Upper lobe of left lung (tissue), 6 donors: ENCODE measurements around the gene DCLK1. TPM values are rescaled to one million over a fixed set of nuclear protein-coding genes. Genes with fewer than 3 reads are reported as not detected.
"Not testable (repeated sequence)": the region's sequence is repeated elsewhere in the genome, so short reads cannot be mapped to it uniquely, and the experiment has no call there.

Source experiments
- ATAC-seq, 2 donors: fragments of 200-7000 bp; cut with Tn5 transposase; one replicate each; pipeline ENCODE4 v1.9.1; 2022; ENCODE audit warnings: mild to moderate bottlenecking in 2 of 2, moderate library complexity in 2 of 2; ENCODE audit not compliant: low FRiP score in 2 of 2
- DNase-seq, 2 donors: peaks; one replicate each; pipeline ENCODE4 v3.0.0-alpha.2; 2019 to 2020
- H3K27ac ChIP-seq, 4 donors: fragments of 200-600 bp; sonication (generic); one replicate each; pipeline ENCODE4 v1.5.1; 2016 to 2019
- H3K27me3 ChIP-seq, 4 donors: fragments of 200-600 bp; sonication (generic); one replicate each; pipeline ENCODE4 v1.5.1; 2017 to 2019
- H3K36me3 ChIP-seq, 4 donors: fragments of 200-600 bp; sonication (generic); one replicate each; pipeline ENCODE4 v1.5.1; 2016 to 2019
- H3K4me1 ChIP-seq, 4 donors: fragments of 200-600 bp; sonication (generic); one replicate each; pipeline ENCODE4 v1.5.1; 2018 to 2019
- H3K4me3 ChIP-seq, 4 donors: fragments of 200-600 bp; sonication (generic); one replicate each; pipeline ENCODE4 v1.5.1; 2017 to 2019; ENCODE audit warnings: mild to moderate bottlenecking in 2 of 4, moderate library complexity in 1 of 4
- H3K9me3 ChIP-seq, 4 donors: fragments of 200-600 bp; sonication (generic); one replicate each; pipeline ENCODE4 v1.5.1; 2018 to 2019
- EP300 ChIP-seq, 4 donors: sonication (generic); formaldehyde crosslinking; IDR thresholded peaks; one replicate each; pipeline ENCODE4 v1.5.1; 2017; ENCODE audit warnings: antibody characterized with exemption in 4 of 4, control low read depth in 2 of 4
- POLR2A ChIP-seq, 4 donors: fragments of 450-650 bp; IDR thresholded peaks; one replicate each; pipeline ENCODE4 v1.5.1; 2016 to 2017; ENCODE audit warnings: antibody characterized with exemption in 4 of 4, mild to moderate bottlenecking in 2 of 4
- POLR2AphosphoS5 ChIP-seq, 2 donors: sonication (generic); formaldehyde crosslinking; IDR thresholded peaks; one replicate each; pipeline ENCODE4 v1.5.1; 2017; ENCODE audit warnings: antibody characterized with exemption in 2 of 2
- WGBS, 2 donors: methylation state at CpG; one replicate each; pipeline ENCODE4 v1.1.5; 2017 to 2018; 5-methylcytosine and 5-hydroxymethylcytosine counted together
- total RNA-seq, 6 donors: library from RNA; depleted of rRNA in 4 of 6; stranded (reverse); fragments of >200 nt in 4 of 6; gene quantifications; one replicate each; pipeline versions ENCODE4 v1.1.0 to v1.2.1, GENCODE V29; 2016 to 2021
- TF ChIP-seq, protein P1 (sequence below), 6 experiments: fragments of 450-650 bp in 4 of 6; fragments of 200-600 bp in 2 of 6; sonication (generic) in 2 of 6; IDR thresholded peaks; one replicate each; pipeline ENCODE4 v1.5.1; 2016 to 2019; ENCODE audit warnings: antibody characterized with exemption in 6 of 6
- donor health status: DM: no; HTN: no; CAD: no; lungs with moderate emphysema.
- donor health status: DM: no; HTN: yes; CAD: no; lungs with severe emphysema.

The DCLK1 gene
- total RNA-seq, 6 donors from 2014 or later, result 2.1 to 14.7 (median 3.9) TPM

DNA sequence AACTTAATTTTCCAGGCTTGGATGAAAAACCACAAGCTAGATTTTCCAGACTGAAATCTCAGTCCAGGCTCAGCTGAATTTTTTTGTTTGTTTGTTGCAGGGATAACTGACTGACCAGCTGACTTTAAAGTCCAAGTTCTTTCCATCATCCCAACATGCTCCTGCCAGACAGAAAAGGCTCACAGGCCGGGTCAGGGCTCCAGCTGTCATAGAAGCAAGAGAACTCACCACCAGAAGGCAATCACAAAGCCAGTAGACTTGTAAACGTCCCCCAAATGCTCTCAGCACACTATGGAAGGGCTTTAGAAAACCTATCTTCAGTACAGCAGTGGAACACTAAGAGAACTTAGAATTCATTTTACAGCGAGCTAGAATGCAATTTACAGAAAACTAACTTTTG, 25.5 kb downstream of the DCLK1 start:
- Histone ChIP-seq H3K36me3 (no peaks in the 10 kb centered on the region), H3K9me3 (no peaks in the 10 kb centered on the region), H3K27ac (no peak overlapping the region), H3K4me3 (no peak overlapping the region), H3K27me3 (no peaks in the 10 kb centered on the region), H3K4me1 (no peaks in the 10 kb centered on the region)
- 52 to 56% methylated on average over 3 of the region's 3 CpGs for whole genome bisulfite sequencing, 2 donors
- TF ChIP-seq, protein P1, sequence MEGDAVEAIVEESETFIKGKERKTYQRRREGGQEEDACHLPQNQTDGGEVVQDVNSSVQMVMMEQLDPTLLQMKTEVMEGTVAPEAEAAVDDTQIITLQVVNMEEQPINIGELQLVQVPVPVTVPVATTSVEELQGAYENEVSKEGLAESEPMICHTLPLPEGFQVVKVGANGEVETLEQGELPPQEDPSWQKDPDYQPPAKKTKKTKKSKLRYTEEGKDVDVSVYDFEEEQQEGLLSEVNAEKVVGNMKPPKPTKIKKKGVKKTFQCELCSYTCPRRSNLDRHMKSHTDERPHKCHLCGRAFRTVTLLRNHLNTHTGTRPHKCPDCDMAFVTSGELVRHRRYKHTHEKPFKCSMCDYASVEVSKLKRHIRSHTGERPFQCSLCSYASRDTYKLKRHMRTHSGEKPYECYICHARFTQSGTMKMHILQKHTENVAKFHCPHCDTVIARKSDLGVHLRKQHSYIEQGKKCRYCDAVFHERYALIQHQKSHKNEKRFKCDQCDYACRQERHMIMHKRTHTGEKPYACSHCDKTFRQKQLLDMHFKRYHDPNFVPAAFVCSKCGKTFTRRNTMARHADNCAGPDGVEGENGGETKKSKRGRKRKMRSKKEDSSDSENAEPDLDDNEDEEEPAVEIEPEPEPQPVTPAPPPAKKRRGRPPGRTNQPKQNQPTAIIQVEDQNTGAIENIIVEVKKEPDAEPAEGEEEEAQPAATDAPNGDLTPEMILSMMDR (IDR thresholded peaks at IDR 0.05), result no peak
- ATAC-seq, result no peak
- DNase-seq, result no peak

DNA sequence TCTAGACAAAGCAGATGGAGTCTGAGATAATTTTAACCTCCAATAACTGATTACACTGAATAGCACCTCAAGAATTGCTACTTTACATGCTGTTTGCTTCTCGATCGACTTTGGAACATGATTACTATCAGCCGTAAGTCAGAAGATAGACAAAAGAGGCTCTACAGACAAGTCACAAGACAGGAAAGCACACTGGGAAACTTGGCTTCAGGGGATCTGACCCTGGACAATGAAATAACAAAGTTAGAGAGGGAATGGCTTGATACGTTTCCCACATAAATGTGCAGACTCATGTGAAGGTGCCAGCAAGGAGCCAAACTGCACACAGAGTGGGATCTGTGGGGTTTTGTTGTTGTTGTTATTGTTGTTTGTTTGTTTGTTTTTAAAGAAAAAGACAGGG, 28.5 kb downstream of the DCLK1 start:
- H3K4me3 ChIP-seq, result no peak overlapping the region
- TF ChIP-seq EP300 (IDR thresholded peaks at IDR 0.05) (no peak), POLR2A (IDR thresholded peaks at IDR 0.05) (no peak), POLR2AphosphoS5 (IDR thresholded peaks at IDR 0.05) (no peak)
- TF ChIP-seq, protein P1 (IDR thresholded peaks at IDR 0.05), result no peak
- no peaks in the 10 kb centered on the region for H3K4me1 ChIP-seq
- no peak for DNase-seq
- WGBS, 2 donors, result 84 to 85% methylated on average over 4 of the region's 4 CpGs
- H3K27ac ChIP-seq, result no peak overlapping the region
- H3K9me3 ChIP-seq, result no peaks in the 10 kb centered on the region
- H3K36me3 ChIP-seq, result no peaks in the 10 kb centered on the region
- no peaks in the 10 kb centered on the region for H3K27me3 ChIP-seq
- no peak for ATAC-seq

DNA sequence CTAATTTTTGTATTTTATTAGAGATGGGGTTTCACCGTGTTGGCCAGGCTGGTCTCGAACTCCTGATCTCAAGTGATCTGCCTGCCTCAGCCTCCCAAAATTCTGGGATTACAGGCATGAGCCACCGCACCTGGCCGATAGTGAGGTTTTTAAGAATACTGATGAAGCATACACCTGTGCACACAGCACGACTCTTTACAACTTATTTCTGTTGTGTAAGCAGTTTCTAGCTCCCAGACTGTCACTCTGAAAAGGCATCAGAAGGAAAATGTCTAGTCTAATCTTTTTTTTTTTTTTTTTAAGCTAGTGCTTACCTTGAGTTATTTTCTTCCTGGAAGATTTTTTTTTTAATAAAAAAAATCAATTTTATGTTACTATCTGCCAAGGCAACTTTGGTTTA, 29.3 kb downstream of the DCLK1 start:
- ATAC-seq, H3K4me1 ChIP-seq, H3K9me3 ChIP-seq, H3K27ac ChIP-seq, DNase-seq, H3K36me3 ChIP-seq, H3K4me3 ChIP-seq, H3K27me3 ChIP-seq: not testable (repeated sequence)
- 91% methylated on average over 5 of the region's 5 CpGs for WGBS, 2 donors

DNA sequence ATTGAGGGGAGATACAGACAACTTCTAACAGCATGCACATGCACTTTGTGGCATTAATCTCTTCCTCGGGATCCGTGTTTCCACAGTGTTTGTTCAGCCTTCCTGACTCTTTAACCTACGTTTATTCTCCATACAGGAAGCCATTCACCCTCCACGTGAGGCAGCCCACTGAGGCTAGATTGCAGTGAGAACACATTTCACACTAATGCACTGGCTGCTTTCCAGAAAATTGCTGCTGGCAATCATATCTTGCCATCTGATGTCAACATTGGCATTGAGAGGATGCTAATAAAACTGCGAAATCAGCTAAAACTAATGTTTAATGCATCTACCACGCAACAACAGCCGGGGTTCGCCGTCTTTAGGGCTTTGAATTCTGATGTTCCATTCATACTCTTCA, 30.0 kb downstream of the DCLK1 start:
- no peaks in the 10 kb centered on the region for H3K27me3 ChIP-seq
- H3K27ac ChIP-seq, result no peak overlapping the region
- DNase-seq (no peak), ATAC-seq (no peak)
- no peaks in the 10 kb centered on the region for H3K9me3 ChIP-seq
- no peak for TF ChIP-seq POLR2AphosphoS5 (IDR thresholded peaks at IDR 0.05)
- TF ChIP-seq POLR2A (IDR thresholded peaks at IDR 0.05), result no peak
- no peaks in the 10 kb centered on the region for H3K36me3 ChIP-seq
- WGBS, 2 donors, result 73 to 74% methylated on average over 9 of the region's 9 CpGs
- no peak overlapping the region for H3K4me3 ChIP-seq
- peaks cover 0 to 3% (median under 1%) of the 10 kb centered on the region in 4 donors for H3K4me1 ChIP-seq

DNA sequence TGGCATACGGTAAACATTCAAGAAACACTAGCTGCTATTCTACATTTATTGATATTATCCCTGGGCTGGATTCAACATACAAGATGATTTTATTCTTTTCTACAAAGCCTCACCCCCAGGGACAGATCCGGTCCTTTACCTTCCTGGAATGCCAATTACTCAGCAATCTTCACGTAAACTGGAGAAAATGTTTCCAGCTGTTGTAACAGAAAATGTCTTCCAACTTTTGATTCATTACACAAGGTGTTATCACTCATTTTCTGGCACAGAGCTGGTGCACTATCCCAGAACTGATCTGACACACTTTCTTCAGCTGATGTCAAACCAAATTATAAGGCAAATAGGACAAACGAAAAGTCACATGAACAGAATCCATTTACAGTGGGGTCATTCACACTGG, 33.1 kb downstream of the DCLK1 start:
- no peak overlapping the region for H3K4me3 ChIP-seq
- H3K36me3 ChIP-seq, result no peaks in the 10 kb centered on the region
- DNase-seq (no peak), ATAC-seq (no peak)
- 57 to 59% methylated on average over 4 of the region's 4 CpGs for WGBS, 2 donors
- H3K27ac ChIP-seq, result no peak overlapping the region
- no peak for TF ChIP-seq POLR2A (IDR thresholded peaks at IDR 0.05)
- no peak for TF ChIP-seq EP300 (IDR thresholded peaks at IDR 0.05)
- TF ChIP-seq, protein P1 (IDR thresholded peaks at IDR 0.05), result no peak
- no peak for TF ChIP-seq POLR2AphosphoS5 (IDR thresholded peaks at IDR 0.05)
- peaks cover 0 to 6% (median 1%) of the 10 kb centered on the region in 4 donors for H3K4me1 ChIP-seq
- H3K9me3 ChIP-seq, result no peaks in the 10 kb centered on the region
- no peaks in the 10 kb centered on the region for H3K27me3 ChIP-seq

DNA sequence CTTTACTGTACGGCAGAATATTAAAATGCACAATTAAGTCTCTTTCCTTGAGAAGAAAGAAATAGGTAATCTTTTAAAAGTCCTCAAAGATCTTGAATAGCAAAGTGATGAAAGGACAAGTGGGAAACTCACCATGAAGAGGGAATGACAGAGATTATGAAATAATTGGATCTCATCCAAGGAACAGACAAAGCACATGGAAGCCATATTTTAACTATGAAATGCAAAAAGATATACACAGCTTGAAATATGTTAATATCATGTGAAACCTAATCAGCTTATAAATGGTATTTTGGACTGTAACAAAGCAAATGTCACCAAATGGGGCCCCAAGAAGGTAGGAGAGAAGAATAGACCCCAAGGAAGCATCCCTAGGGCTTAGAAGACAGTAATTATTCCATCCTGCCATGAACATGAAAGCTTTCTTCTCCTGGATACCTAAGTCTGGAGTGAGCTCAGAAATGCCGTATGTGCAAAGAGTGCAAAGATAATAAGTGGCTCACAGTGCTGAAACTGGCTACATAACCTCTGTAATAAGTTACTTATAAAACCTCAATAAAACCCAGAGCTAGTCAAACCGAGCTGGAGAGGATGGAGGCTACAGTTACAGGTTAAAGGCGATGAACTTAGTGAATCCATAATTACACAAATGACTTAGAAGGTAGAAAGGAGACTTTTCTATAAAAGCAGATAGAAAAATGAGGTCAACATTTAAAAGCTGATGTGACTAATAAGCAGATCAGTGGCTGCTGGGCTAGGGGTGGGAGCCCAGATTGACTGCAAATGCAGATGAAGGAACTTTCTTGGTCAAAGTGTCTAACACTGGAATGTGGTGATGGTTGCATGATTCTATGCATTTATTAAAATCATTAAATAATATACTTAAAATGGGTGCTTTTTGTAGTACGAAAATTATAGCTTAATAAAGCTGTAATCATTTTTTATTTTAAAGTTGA, 34.4 kb downstream of the DCLK1 start:
- no peaks in the 10 kb centered on the region for H3K9me3 ChIP-seq
- no peaks in the 10 kb centered on the region for H3K27me3 ChIP-seq
- TF ChIP-seq EP300 (IDR thresholded peaks at IDR 0.05) (peak in 1 of 4 donors; percentile 22), POLR2AphosphoS5 (IDR thresholded peaks at IDR 0.05) (no peak), POLR2A (IDR thresholded peaks at IDR 0.05) (no peak)
- TF ChIP-seq, protein P1 (IDR thresholded peaks at IDR 0.05), result no peak
- H3K36me3 ChIP-seq, result no peaks in the 10 kb centered on the region
- WGBS, 2 donors, result 61 to 64% methylated on average over 5 of the region's 5 CpGs
- ATAC-seq (peak; percentile 44 to 46), DNase-seq (no peak)
- peaks cover 0 to 6% (median 1%) of the 10 kb centered on the region in 4 donors for H3K4me1 ChIP-seq
- H3K4me3 ChIP-seq, result no peak overlapping the region
- no peak overlapping the region for H3K27ac ChIP-seq
